Body of pancreas (tissue), 4 donors: ENCODE measurements around the gene UTS2B. TPM values are rescaled to one million over a fixed set of nuclear protein-coding genes. Genes with fewer than 3 reads are reported as not detected.

Experiments
- ATAC-seq: fragments of 150-250 bp; one replicate; pipeline ENCODE4 v1.9.1; 2016
- DNase-seq, 4 donors: peaks; one replicate each; pipeline ENCODE4 v3.0.0-alpha.2; 2019
- H3K27ac ChIP-seq, 4 donors: fragments of 200-600 bp; sonication (generic); 1 replicate in 3 of 4; 2 replicates in 1 of 4; pipeline versions ENCODE4 v1.5.1 to v1.6.1; 2016 to 2019; ENCODE audit warnings: mild to moderate bottlenecking in 1 of 4, mixed read lengths in 1 of 4, moderate library complexity in 1 of 4
- H3K27me3 ChIP-seq, 2 donors: fragments of 200-600 bp; sonication (generic); one replicate each; pipeline ENCODE4 v1.6.0; 2016; ENCODE audit warnings: mild to moderate bottlenecking in 1 of 2
- H3K36me3 ChIP-seq, 2 donors: fragments of 200-600 bp; sonication (generic); replicated peaks in 1 of 2; 2 replicates each; pipeline ENCODE4 v1.5.1; 2016; ENCODE audit warnings: low read depth in 2 of 2; ENCODE audit not compliant: insufficient read depth in 1 of 2
- H3K4me1 ChIP-seq: fragments of 200-600 bp; sonication (generic); one replicate; pipeline ENCODE4 v1.6.0; 2016
- H3K4me3 ChIP-seq, 2 donors: fragments of 200-600 bp; sonication (generic); 1 replicate in 1 of 2; 2 replicates in 1 of 2; pipeline ENCODE4 v1.5.1; 2016 to 2019
- H3K9me3 ChIP-seq, 3 donors: fragments of 200-600 bp; sonication (generic); 1 replicate in 2 of 3; 2 replicates in 1 of 3; pipeline ENCODE4 v1.5.1; 2016
- CTCF ChIP-seq, 7 experiments: fragments of 450-650 bp in 4 of 7; fragments of 200-600 bp in 3 of 7; sonication (generic) in 3 of 7; IDR thresholded peaks; one replicate each; pipeline ENCODE4 v1.5.1; 2016 to 2019; ENCODE audit warnings: antibody characterized with exemption in 7 of 7
- POLR2A ChIP-seq, 3 donors: fragments of 450-650 bp; IDR thresholded peaks; one replicate each; pipeline ENCODE4 v1.6.1; 2016; ENCODE audit warnings: antibody characterized with exemption in 3 of 3, mild to moderate bottlenecking in 2 of 3
- WGBS, 2 donors: methylation state at CpG; one replicate each; pipeline ENCODE4 v1.1.5; 2017; 5-methylcytosine and 5-hydroxymethylcytosine counted together
- intact Hi-C: fragments of 100-400 bp; cut with DNase I; formaldehyde crosslinking; loops from one replicate; pipeline ENCODE4 v1.15.1; 2023
- total RNA-seq, 2 donors: library from RNA; depleted of rRNA; stranded (reverse); fragments of >200 nt; gene quantifications; one replicate each; pipeline ENCODE4 v1.1.0, GENCODE V29; 2016

Gene UTS2B
- total RNA-seq, 2 donors from 2014 or later: not detected

- WGBS, 2 donors: 55 to 79% methylated on average over 1 of the region's 1 CpG
- H3K4me1 ChIP-seq: no peaks in the 10 kb centered on the region
- no peak overlapping the region for H3K27ac ChIP-seq
- H3K9me3 ChIP-seq: peaks cover 0 to 3% (median 0%) of the 10 kb centered on the region in 3 donors
- no peak overlapping the region for H3K4me3 ChIP-seq
- no peaks in the 10 kb centered on the region for H3K27me3 ChIP-seq
- no peaks in the 10 kb centered on the region for H3K36me3 ChIP-seq
- ATAC-seq (no peak), DNase-seq (no peak)
- no peak for TF ChIP-seq POLR2A (IDR thresholded peaks at IDR 0.05)
- TF ChIP-seq CTCF (IDR thresholded peaks at IDR 0.05): no peak
- intact Hi-C loops: no loop called here
These were observed 36.0 kb downstream of the UTS2B start for GRCh38 chr3:191294291-191294690.

- TF ChIP-seq POLR2A (IDR thresholded peaks at IDR 0.05): no peak
- TF ChIP-seq CTCF (IDR thresholded peaks at IDR 0.05): no peak
- Histone ChIP-seq H3K9me3 (peaks cover 0 to 3% (median 0%) of the 10 kb centered on the region in 3 donors), H3K27ac (no peak overlapping the region), H3K36me3 (no peaks in the 10 kb centered on the region), H3K4me3 (no peak overlapping the region), H3K27me3 (no peaks in the 10 kb centered on the region), H3K4me1 (no peaks in the 10 kb centered on the region)
- DNase-seq (no peak), ATAC-seq (no peak)
- intact Hi-C loops: no loop called here
- WGBS, 2 donors: 63% methylated on average over 5 of the region's 5 CpGs
These were observed 37.9 kb downstream of the UTS2B start for GRCh38 chr3:191292243-191293015.

GRCh38 chr3:191290311-191291025 is 39.9 kb downstream of the UTS2B start:
- TF ChIP-seq CTCF (IDR thresholded peaks at IDR 0.05) (no peak), POLR2A (IDR thresholded peaks at IDR 0.05) (no peak)
- H3K27ac ChIP-seq: no peak overlapping the region

GRCh38 chr3:191283400-191283799 is 46.9 kb downstream of the UTS2B start:
- no peaks in the 10 kb centered on the region for H3K36me3 ChIP-seq
- WGBS, 2 donors: 79 to 80% methylated on average over 2 of the region's 2 CpGs
- DNase-seq: no peak
- H3K4me1 ChIP-seq: no peaks in the 10 kb centered on the region
- TF ChIP-seq POLR2A (IDR thresholded peaks at IDR 0.05): no peak
- no peak for TF ChIP-seq CTCF (IDR thresholded peaks at IDR 0.05)
- ATAC-seq: no peak
- H3K4me3 ChIP-seq: no peak overlapping the region
- no peaks in the 10 kb centered on the region for H3K9me3 ChIP-seq
- intact Hi-C loops: no loop called here
- no peak overlapping the region for H3K27ac ChIP-seq
- H3K27me3 ChIP-seq: no peaks in the 10 kb centered on the region

More at GRCh38 chr3:191290311-191291025, 39.9 kb downstream of the UTS2B start:
- Histone ChIP-seq H3K4me1 (no peaks in the 10 kb centered on the region), H3K9me3 (peaks cover 0 to 3% (median 0%) of the 10 kb centered on the region in 3 donors), H3K36me3 (no peaks in the 10 kb centered on the region), H3K4me3 (no peak overlapping the region), H3K27me3 (no peaks in the 10 kb centered on the region)
- DNase-seq: no peak
- WGBS, 2 donors: 56 to 69% methylated on average over 4 of the region's 4 CpGs
- intact Hi-C loops: no loop called here
- no peak for ATAC-seq
